HUES48 (cell line): ENCODE results near the gene TERC.

Experiments
- H3K27ac ChIP-seq: one replicate; pipeline ENCODE4 v1.7.0; 2013; ENCODE audit warnings: low read depth, low read length, inconsistent platforms
- H3K27me3 ChIP-seq: 2 replicates; pipeline ENCODE4 v1.6.1; 2013; ENCODE audit warnings: mild to moderate bottlenecking, low read length; ENCODE audit not compliant: control insufficient read depth, insufficient read depth
- H3K36me3 ChIP-seq: 2 replicates; pipeline ENCODE4 v1.6.1; 2013; ENCODE audit warnings: low read length; ENCODE audit not compliant: control insufficient read depth, insufficient read depth
- H3K4me1 ChIP-seq: 2 replicates; pipeline ENCODE4 v1.6.1; 2013; ENCODE audit warnings: mild to moderate bottlenecking, low read length; ENCODE audit not compliant: control insufficient read depth, insufficient read depth
- H3K4me3 ChIP-seq: 2 replicates; pipeline ENCODE4 v1.5.1; 2013; ENCODE audit warnings: mild to moderate bottlenecking, low read depth, low read length
- H3K9ac ChIP-seq: 2 replicates; pipeline ENCODE4 v1.6.1; 2013; ENCODE audit warnings: mild to moderate bottlenecking, low read depth, low read length, moderate library complexity
- H3K9me3 ChIP-seq: 2 replicates; pipeline ENCODE4 v1.6.1; 2013; ENCODE audit warnings: low read length; ENCODE audit not compliant: control insufficient read depth, insufficient read depth

Gene TERC

DNA sequence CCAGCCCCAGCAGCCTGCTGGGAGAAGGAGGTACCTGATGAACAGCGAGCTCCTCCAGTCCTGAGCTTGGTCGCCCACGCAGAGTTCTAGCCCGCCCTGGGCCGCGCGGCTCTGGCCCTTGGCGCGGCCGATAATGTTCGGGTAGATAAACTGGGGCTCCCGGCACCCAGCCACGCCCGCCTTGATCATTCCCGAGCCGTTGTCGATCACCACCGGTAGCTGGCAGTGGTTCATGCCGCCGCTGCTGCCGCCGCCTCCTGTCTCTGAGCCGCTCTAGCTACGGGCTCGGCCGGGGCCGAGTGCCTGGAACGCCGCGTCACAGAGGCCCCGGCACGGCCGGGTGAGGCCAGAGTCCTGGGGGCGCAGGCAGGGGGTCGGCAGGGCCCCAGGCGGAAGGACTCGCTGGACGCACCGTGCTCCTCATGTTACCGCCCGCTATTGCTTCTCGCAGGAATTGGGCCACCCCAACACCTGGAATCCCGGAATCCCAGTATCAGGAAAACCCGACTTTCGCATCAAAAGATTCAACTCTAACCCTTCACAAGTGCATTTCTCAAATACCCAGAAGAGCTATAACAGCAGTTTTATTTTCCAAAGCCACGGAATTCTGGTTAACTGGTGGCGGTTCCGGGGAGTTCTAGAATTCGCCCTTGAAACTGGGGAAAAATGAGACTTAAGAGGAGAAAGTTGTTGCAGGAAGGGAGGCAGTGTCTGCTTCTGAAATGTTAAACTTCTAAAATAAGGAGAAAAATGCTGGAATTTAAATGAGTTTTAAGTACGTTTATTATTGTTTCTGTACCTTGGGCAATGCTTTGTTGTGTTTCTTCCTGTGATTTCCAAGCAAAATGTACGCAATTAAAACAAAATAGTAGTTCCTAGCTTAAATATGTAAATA, 4.7 kb upstream of the TERC start, which contains the start of gene ACTRT3:
Gene ACTRT3, minus strand, starts transcription at position 275 of the 895 bp plus-strand sequence. Its CDS starts 41 bp downstream, at position 234.
- H3K4me1 ChIP-seq = peaks cover 8% of the 10 kb centered on the region; the same call in 1 of the 2 replicates
- H3K4me3 ChIP-seq = peak within 1 kb of the TSS; percentile 91
- peak within 1 kb of the TSS; percentile 75 for H3K27ac ChIP-seq
- no peaks in the 10 kb centered on the region for H3K27me3 ChIP-seq
- H3K9ac ChIP-seq = peak within 1 kb of the TSS; percentile 61
- no peaks in the 10 kb centered on the region for H3K9me3 ChIP-seq
- peaks cover 10% of the 10 kb centered on the region; the same call in 1 of the 2 replicates for H3K36me3 ChIP-seq

DNA sequence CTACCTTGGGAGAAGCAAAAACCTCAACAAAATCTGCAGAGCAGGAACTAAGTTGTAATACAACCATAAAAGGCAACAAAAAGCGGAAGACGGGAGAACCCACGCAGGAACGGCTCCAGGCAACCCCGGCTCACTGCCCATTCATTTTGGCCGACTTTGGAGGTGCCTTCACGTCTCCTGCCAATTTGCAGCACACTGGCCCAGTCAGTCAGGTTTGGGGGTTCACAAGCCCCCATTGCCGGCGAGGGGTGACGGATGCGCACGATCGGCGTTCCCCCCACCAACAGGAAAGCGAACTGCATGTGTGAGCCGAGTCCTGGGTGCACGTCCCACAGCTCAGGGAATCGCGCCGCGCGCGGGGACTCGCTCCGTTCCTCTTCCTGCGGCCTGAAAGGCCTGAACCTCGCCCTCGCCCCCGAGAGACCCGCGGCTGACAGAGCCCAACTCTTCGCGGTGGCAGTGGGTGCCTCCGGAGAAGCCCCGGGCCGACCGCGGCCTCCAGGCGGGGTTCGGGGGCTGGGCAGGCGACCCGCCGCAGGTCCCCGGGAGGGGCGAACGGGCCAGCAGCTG, 463 bp downstream of the TERC start:
- peaks cover 4% of the 10 kb centered on the region; the same call in 1 of the 2 replicates for H3K36me3 ChIP-seq
- peaks cover 8% of the 10 kb centered on the region; the same call in 1 of the 2 replicates for H3K9me3 ChIP-seq
- H3K9ac ChIP-seq = peak overlapping the region; percentile 72
- H3K27me3 ChIP-seq = no peaks in the 10 kb centered on the region
- no peaks in the 10 kb centered on the region for H3K4me1 ChIP-seq
- peak overlapping the region; percentile 78 for H3K4me3 ChIP-seq
- peak overlapping the region; percentile 55 for H3K27ac ChIP-seq

DNA sequence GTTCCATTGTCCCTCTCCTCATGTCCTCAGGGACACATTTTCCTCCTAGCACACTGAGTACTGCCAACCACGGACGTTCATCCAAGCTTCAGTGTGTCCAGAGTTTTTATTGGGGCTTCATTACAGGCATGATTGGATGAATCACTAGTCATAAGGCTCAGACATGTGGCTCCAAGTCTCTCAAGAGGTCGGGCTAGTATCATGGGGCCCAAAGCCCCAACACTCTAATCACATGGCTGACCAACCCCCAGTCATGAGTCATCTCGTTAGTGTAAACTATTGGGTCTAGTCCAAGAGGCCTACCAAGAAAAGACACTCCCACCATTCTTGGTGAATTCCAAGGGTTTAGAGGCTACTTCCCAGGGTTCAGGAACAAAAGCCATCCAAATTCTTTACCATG, 4.4 kb downstream of the TERC start:
- Histone ChIP-seq H3K9ac (no peak overlapping the region), H3K27ac (no peak overlapping the region), H3K9me3 (peaks cover 8% of the 10 kb centered on the region; the same call in 1 of the 2 replicates), H3K4me1 (no peaks in the 10 kb centered on the region), H3K4me3 (no peak overlapping the region), H3K27me3 (no peaks in the 10 kb centered on the region), H3K36me3 (no peaks in the 10 kb centered on the region)

DNA sequence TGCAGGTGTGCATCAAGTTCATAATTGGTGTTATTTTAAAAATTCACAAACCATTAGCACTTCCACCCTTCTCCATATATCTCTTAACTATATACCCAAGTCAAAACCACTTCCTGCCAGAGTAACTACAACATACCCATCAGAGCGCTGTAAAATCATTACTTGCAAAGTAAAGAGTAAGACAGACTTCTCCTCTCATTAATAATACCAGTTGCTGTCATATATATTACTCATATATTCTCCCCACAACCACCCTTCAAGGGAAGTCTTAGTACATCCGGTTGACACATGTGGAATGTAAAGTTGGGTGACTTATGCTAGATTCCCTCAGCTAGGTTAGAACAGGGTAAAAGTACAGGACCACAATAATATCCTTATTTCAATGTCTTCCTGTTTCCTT, 5.6 kb downstream of the TERC start:
- H3K27me3 ChIP-seq = no peaks in the 10 kb centered on the region
- H3K9me3 ChIP-seq = peaks cover 8% of the 10 kb centered on the region; the same call in 1 of the 2 replicates
- H3K4me1 ChIP-seq = no peaks in the 10 kb centered on the region
- no peak overlapping the region for H3K9ac ChIP-seq
- no peaks in the 10 kb centered on the region for H3K36me3 ChIP-seq
- no peak overlapping the region for H3K4me3 ChIP-seq
- no peak overlapping the region for H3K27ac ChIP-seq

DNA sequence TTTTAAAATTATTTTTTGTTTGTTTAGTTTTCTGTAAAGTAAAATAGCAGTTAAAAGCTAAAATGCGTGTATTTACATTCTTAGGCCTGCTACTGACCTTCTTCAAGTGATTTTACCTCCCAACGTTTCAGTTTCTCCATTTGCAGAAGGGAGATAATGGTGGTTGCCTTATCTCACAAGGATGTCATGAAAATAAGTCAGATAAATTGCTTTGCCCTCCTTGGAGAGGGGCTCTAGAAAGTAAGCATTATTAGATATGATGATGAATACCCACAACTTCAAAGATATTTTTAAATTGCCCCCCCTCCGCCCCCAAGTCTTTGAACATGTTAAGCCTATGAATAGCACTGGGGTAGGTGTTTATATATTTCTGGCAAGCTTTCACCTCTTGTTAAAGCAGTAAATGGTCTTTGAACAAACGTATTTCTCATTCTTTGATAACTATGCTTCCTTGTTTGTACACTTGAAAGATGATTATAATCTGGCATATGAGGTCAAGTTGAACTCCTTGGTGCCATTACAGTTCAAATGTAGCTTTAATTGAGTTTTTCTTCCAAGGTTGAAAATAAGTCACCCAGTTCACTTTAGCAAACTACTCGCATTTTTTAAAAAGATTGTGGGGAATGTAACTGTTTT, 6.4 kb downstream of the TERC start:
- H3K9me3 ChIP-seq = peaks cover 8% of the 10 kb centered on the region; the same call in 1 of the 2 replicates
- no peaks in the 10 kb centered on the region for H3K36me3 ChIP-seq
- H3K4me3 ChIP-seq = no peak overlapping the region
- H3K4me1 ChIP-seq = no peaks in the 10 kb centered on the region
- H3K27ac ChIP-seq = no peak overlapping the region
- no peak overlapping the region for H3K9ac ChIP-seq
- H3K27me3 ChIP-seq = no peaks in the 10 kb centered on the region

DNA sequence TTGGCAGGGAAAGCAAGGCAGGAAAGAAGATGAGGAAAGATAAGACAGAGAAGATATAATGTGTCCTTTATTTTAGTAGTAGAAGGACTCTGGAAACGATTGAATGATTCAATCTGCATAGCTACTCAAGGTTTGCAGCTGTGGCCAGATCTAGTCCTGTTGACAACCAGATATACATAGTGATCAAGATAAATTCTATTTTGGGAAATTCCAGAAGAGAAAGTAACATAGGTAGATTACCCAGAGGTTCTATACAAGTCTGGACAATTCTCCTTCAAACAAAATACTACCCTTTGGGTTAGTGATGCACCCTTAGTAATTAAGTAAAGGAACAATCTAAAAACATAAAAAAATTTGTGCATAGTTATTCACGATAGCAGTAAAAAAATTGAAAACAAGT, 9.4 kb downstream of the TERC start:
- H3K27ac ChIP-seq = no peak overlapping the region
- H3K9ac ChIP-seq = no peak overlapping the region
- H3K9me3 ChIP-seq = peaks cover 5% of the 10 kb centered on the region; the same call in 1 of the 2 replicates
- no peaks in the 10 kb centered on the region for H3K4me1 ChIP-seq
- no peaks in the 10 kb centered on the region for H3K27me3 ChIP-seq
- no peaks in the 10 kb centered on the region for H3K36me3 ChIP-seq
- H3K4me3 ChIP-seq = no peak overlapping the region

DNA sequence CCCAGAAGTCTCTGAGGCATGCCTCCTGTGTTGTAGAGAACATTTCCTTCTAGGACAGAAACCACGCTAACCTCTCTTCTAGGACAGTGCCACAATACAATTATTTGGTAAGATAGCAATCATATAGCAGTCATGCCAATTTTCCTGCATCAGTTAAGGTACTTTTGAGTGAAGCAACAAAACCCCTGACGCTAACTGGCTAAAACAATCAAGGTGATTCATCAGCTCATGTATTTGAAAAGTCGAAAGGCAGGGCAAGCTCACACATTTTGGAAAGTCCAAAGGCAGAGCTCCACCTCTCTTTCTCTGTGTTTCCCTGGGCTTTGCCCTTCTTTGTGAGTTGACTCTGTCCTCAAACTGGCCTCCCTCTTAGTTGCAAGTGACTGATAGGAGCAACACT, 10.1 kb downstream of the TERC start:
- no peak overlapping the region for H3K27ac ChIP-seq
- no peaks in the 10 kb centered on the region for H3K9me3 ChIP-seq
- no peaks in the 10 kb centered on the region for H3K36me3 ChIP-seq
- no peak overlapping the region for H3K9ac ChIP-seq
- H3K4me3 ChIP-seq = no peak overlapping the region
- H3K4me1 ChIP-seq = no peaks in the 10 kb centered on the region
- H3K27me3 ChIP-seq = no peaks in the 10 kb centered on the region

DNA sequence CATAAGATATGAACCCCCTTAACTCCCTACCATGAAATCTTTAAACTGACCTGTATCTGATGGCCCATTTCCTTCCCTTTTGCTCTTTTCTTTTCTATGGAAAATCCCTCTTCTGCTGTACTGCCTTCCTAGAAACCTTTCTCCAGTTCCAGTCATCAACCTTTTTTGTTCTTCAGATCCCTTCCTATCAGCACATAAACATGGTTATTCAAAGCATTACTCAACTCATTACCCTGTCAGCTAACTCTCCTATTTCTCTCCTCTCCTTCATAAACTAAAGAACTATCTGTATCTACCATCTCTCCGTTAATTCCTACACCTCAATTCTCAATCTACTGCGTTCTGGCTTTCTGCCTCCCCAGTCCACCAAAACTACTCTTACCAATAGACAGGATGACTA, 13.0 kb downstream of the TERC start:
- no peak overlapping the region for H3K9ac ChIP-seq
- no peaks in the 10 kb centered on the region for H3K9me3 ChIP-seq
- H3K36me3 ChIP-seq = no peaks in the 10 kb centered on the region
- H3K27ac ChIP-seq = no peak overlapping the region
- no peaks in the 10 kb centered on the region for H3K27me3 ChIP-seq
- no peaks in the 10 kb centered on the region for H3K4me1 ChIP-seq
- H3K4me3 ChIP-seq = no peak overlapping the region

DNA sequence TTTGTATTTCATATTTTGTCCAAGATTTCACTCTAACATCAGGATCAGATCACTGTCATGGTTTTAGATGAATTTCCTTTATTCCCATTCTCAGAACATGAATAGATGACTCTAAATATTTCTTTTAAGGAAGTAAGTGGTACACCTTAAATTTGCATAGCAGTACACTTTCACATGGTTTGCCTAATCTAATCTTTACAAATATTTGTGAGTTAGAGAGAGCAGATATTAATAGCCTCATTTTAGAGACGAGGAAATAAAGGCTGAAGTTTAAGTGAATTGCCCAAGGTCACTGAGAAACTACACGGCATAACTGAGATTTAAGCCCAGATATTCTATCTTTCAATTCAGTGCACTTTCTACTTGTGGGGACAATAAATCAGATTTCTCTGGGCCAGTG, 14.2 kb downstream of the TERC start:
- no peaks in the 10 kb centered on the region for H3K27me3 ChIP-seq
- no peak overlapping the region for H3K9ac ChIP-seq
- no peaks in the 10 kb centered on the region for H3K9me3 ChIP-seq
- H3K36me3 ChIP-seq = no peaks in the 10 kb centered on the region
- no peak overlapping the region for H3K4me3 ChIP-seq
- H3K27ac ChIP-seq = no peak overlapping the region
- H3K4me1 ChIP-seq = no peaks in the 10 kb centered on the region

DNA sequence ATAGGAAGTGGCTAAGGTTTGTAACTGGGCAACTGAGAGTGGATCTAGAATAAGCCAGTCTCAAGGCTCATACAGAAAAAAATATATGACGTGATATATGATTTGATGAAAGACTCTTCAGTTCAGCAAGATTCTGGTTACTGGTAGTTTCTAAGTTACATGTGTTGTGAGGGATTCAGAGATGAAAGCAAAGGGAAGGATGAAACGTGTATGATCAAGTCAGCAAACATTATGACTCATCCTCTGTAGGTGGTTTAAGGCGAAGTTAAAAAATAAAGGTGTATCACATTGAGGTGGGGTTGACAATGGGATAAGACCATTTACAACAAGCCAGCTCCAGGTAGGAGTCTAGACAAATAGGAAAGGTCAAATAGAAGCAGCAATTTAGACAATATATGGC, 16.2 kb downstream of the TERC start:
- H3K36me3 ChIP-seq = no peaks in the 10 kb centered on the region
- no peak overlapping the region for H3K4me3 ChIP-seq
- no peak overlapping the region for H3K27ac ChIP-seq
- H3K27me3 ChIP-seq = no peaks in the 10 kb centered on the region
- H3K4me1 ChIP-seq = peaks cover 6% of the 10 kb centered on the region
- no peaks in the 10 kb centered on the region for H3K9me3 ChIP-seq
- H3K9ac ChIP-seq = no peak overlapping the region

DNA sequence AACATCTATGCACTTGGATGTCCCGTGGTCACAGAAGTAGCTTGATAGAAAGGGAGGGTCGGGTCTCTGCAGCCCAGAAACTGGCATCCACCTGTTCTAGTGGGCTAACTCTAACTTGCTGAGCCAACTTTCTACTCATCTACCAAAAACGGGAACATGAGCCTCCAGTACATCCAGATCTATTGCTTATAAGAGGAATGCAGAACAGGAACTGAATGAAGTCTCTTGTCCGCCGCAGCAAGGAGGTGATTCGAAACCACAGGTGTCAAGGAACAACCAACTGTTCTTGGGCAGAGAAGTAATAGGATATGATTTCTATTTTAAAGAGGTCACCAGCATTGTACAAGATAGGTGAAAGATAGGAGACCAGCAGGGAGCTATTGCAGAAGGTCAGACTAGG, 17.9 kb downstream of the TERC start:
- Histone ChIP-seq H3K27me3 (no peaks in the 10 kb centered on the region), H3K9me3 (no peaks in the 10 kb centered on the region), H3K4me1 (peaks cover 10% of the 10 kb centered on the region), H3K9ac (no peak overlapping the region), H3K27ac (no peak overlapping the region), H3K36me3 (no peaks in the 10 kb centered on the region), H3K4me3 (no peak overlapping the region)
